ENCODE results near the gene SMIM24.

SMIM24 gene

DNA sequence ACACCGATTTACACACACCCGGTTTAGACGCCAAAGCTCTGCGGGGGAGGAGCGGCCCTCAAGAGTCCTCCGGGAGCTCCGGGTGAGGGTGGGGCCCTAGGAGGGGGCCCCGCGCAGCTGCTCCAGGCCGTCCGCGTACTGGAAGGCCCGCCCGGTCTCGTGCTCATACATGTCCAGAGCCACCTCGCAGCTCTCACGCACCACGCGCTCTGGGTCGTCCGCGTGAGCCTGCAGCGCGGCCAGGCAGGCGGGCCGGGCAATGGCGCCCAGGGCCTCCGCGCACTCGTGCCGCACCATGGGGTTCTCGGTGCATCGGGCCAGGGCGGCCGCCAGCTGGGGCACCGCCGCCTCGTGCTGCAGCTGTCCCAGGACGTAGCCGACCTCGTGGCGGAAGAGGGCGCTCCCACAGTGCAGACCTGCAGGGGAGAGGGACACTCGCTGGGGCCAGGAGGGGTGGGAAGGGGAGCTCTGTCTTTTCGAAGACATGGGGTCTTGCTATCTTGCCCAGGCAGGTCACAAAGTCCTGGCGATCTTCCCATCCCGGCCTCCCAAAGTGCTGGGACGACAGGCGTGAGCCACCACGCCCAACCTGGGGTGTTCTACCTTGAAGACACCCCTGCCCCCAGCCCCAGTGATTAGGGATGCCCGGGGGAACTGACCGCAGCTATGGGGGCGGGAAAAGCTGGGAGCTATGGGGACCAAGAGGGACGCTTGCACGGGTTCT, 11.2 kb upstream of the SMIM24 start:
- no peak for TF ChIP-seq EZH2phosphoT487 (IDR thresholded peaks at IDR 0.05; ENCODE audit: borderline replicate concordance)
- Histone ChIP-seq H3K4me3 (ENCODE audit: low read length, poor library complexity, severe bottlenecking) (no peak overlapping the region), H2AFZ (ENCODE audit: low read length) (no peak overlapping the region), H3K36me3 (ENCODE audit: insufficient read depth, low read length) (peaks cover 5% of the 10 kb centered on the region; the same call in 1 of the 2 replicates), H3K9me3 (ENCODE audit: insufficient read depth, low read depth, low read length) (no peaks in the 10 kb centered on the region), H3K9ac (ENCODE audit: low read depth, low read length, poor library complexity, severe bottlenecking) (no peak overlapping the region), H3K4me1 (ENCODE audit: insufficient read depth, low read length, poor library complexity, severe bottlenecking) (no peaks in the 10 kb centered on the region), H3K79me2 (ENCODE audit: insufficient read depth, low read length) (no peaks in the 10 kb centered on the region), H3K4me2 (ENCODE audit: low read depth, low read length, poor library complexity, severe bottlenecking) (no peak overlapping the region), H3K9me2 (replicated peaks; ENCODE audit: low read depth, low read length) (no peaks in the 10 kb centered on the region), H3K27me3 (ENCODE audit: insufficient read depth, low read length, poor library complexity, severe bottlenecking) (no peaks in the 10 kb centered on the region), H4K20me1 (ENCODE audit: insufficient read depth, low read length, poor library complexity, severe bottlenecking) (no peaks in the 10 kb centered on the region), H3F3A (ENCODE audit: low read depth) (no peaks in the 10 kb centered on the region)

- Histone ChIP-seq H3K9me3 (ENCODE audit: insufficient read depth, low read depth, low read length) (no peaks in the 10 kb centered on the region), H3K4me3 (ENCODE audit: low read length, poor library complexity, severe bottlenecking) (no peak within 1 kb of the TSS), H3F3A (ENCODE audit: low read depth) (no peaks in the 10 kb centered on the region), H3K9ac (ENCODE audit: low read depth, low read length, poor library complexity, severe bottlenecking) (no peak within 1 kb of the TSS), H3K9me2 (replicated peaks; ENCODE audit: low read depth, low read length) (no peaks in the 10 kb centered on the region), H3K4me1 (ENCODE audit: insufficient read depth, low read length, poor library complexity, severe bottlenecking) (peaks cover 25% of the 10 kb centered on the region), H2AFZ (ENCODE audit: low read length) (no peak within 1 kb of the TSS), H3K27me3 (ENCODE audit: insufficient read depth, low read length, poor library complexity, severe bottlenecking) (no peaks in the 10 kb centered on the region), H3K36me3 (ENCODE audit: insufficient read depth, low read length) (no peaks in the 10 kb centered on the region; the same call in 1 of the 2 replicates), H3K79me2 (ENCODE audit: insufficient read depth, low read length) (peaks cover 15% of the 10 kb centered on the region), H3K4me2 (ENCODE audit: low read depth, low read length, poor library complexity, severe bottlenecking) (no peak within 1 kb of the TSS), H4K20me1 (ENCODE audit: insufficient read depth, low read length, poor library complexity, severe bottlenecking) (no peaks in the 10 kb centered on the region)
- TF ChIP-seq CTCF (conservative IDR thresholded peaks at IDR 0.05; ENCODE audit: low read length) = no peak
- TF ChIP-seq EZH2phosphoT487 (IDR thresholded peaks at IDR 0.05; ENCODE audit: borderline replicate concordance) = no peak
Observed at GRCh38 chr19:3483226-3483628, 2.9 kb upstream of the SMIM24 start, which contains the start of gene SMIM44. Gene SMIM44, minus strand, starts transcription at chr19:3483441. Its CDS starts 38 bp downstream, at chr19:3483403.

DNA sequence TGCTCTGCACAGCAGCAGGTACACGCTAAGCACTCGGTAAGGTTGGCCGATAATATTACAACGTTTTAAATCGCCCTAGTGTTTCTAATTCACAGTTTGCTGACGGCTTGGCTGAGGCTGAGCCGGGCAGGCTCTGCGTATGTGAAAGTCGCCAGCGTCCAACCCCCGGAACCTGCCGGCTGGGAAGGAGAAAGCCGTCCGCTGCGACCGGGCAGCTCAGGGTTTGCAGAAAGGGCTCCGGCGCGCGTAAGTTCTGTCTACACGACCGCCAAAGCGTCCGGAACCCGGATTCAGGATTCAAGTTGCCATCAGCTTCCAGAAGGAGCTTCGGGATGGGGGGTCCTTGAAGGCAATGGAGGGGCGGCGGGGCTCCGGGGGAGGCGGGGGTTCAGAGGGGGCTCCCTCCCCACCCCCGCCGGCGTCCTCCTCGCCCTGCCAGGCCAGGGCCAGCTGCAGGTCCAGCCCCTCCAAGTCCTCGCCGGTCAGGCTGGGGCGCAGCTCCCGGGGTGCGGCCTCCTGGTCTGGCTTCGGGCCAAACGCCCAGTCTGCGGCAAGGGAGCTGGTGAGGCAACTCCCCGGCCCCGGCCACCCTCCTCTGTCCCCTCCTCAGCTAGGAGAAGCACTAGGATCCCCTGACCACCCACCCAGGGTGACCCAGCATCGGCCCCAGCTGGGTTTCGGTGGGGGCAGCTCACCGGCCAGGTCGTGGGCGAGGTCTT, 2.3 kb upstream of the SMIM24 start:
- Histone ChIP-seq H3K9me2 (replicated peaks; ENCODE audit: low read depth, low read length) (no peaks in the 10 kb centered on the region), H3K4me1 (ENCODE audit: insufficient read depth, low read length, poor library complexity, severe bottlenecking) (peaks cover 26% of the 10 kb centered on the region), H2AFZ (ENCODE audit: low read length) (no peak overlapping the region), H3K4me3 (ENCODE audit: low read length, poor library complexity, severe bottlenecking) (no peak overlapping the region), H3F3A (ENCODE audit: low read depth) (no peaks in the 10 kb centered on the region), H3K4me2 (ENCODE audit: low read depth, low read length, poor library complexity, severe bottlenecking) (no peak overlapping the region), H3K9me3 (ENCODE audit: insufficient read depth, low read depth, low read length) (no peaks in the 10 kb centered on the region), H3K9ac (ENCODE audit: low read depth, low read length, poor library complexity, severe bottlenecking) (no peak overlapping the region), H4K20me1 (ENCODE audit: insufficient read depth, low read length, poor library complexity, severe bottlenecking) (no peaks in the 10 kb centered on the region), H3K36me3 (ENCODE audit: insufficient read depth, low read length) (no peaks in the 10 kb centered on the region; the same call in 1 of the 2 replicates), H3K79me2 (ENCODE audit: insufficient read depth, low read length) (peaks cover 21% of the 10 kb centered on the region), H3K27me3 (ENCODE audit: insufficient read depth, low read length, poor library complexity, severe bottlenecking) (no peaks in the 10 kb centered on the region)
- TF ChIP-seq EZH2phosphoT487 (IDR thresholded peaks at IDR 0.05; ENCODE audit: borderline replicate concordance) = no peak
- TF ChIP-seq CTCF (conservative IDR thresholded peaks at IDR 0.05; ENCODE audit: low read length) = no peak
